HG03025 (cell line): ENCODE measurements around the gene SEC24B.
A peak's percentile ranks its signal among the peaks of the same experiment; 100 is the strongest.
"Not testable (repeated sequence)": the region's sequence is repeated elsewhere in the genome, so short reads cannot be mapped to it uniquely, and the experiment has no call there.

Source experiments
- ATAC-seq: cut with Tn5 transposase; IDR thresholded peaks from one replicate; pipeline ENCODE4 v1.9.1; 2021; ENCODE audit warnings: mild to moderate bottlenecking, moderate library complexity; ENCODE audit not compliant: unreplicated experiment, low FRiP score

SEC24B gene

GRCh38 chr4:109574443-109574850 is 140.8 kb downstream of the SEC24B start:
- ATAC-seq = no peak

GRCh38 chr4:109574931-109575804 is 141.6 kb downstream of the SEC24B start:
- no peak for ATAC-seq

DNA sequence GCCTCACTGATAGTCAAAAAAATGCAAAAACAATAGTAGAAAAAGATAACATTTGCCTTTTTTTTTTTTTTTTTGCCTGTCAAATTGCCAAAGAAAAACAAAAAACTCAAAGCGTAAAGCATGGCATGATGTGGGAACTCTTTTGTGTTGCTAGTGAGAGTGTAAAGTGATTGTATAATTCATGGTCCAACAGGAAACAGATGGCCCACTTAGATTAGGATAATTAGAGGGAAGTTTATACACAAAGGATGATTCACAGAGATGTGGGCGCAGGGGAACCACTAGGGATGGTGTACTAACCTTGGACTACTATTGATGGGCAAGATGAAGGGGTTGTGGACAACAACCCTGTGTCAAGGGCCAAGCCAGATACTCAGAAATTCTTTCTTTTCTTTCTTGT is 142.8 kb downstream of the SEC24B start:
- ATAC-seq = no peak

DNA sequence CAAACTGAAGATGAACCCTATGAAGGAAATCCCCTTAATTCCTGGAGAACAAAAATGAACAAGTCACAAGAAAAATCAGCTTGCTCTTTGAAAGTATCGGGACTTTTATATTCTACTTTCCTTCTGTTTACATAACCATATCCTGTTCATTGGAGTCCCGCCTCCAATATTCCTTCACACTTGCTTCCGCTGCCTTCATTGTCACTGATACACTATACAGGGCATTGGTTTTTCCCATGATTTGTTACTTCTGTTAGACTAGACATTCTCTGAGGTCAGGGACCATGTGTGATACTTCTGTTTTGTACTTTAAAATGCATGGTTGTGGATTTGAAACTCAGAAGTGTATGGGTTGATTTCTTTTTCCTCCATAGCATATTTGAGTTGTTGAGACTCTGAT is 145.2 kb downstream of the SEC24B start:
- no peak for ATAC-seq

DNA sequence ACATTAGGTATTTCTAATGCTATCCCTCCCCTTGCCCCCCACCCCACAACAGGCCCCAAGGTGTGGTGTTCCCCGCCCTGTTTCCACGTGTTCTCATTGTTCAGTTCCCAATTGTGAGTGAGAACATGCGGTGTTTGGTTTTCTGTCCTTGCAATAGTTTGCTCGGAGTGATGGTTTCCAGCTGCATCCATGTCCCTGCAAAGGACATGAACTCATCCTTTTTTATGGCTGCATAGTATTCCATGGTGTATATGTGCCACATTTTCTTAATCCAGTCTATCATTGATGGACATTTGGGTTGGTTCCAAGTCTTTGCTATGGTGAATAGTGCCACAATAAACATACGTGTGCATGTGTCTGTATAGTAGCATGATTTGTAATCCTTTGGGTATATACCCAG is 146.4 kb downstream of the SEC24B start:
- not testable (repeated sequence) for ATAC-seq

DNA sequence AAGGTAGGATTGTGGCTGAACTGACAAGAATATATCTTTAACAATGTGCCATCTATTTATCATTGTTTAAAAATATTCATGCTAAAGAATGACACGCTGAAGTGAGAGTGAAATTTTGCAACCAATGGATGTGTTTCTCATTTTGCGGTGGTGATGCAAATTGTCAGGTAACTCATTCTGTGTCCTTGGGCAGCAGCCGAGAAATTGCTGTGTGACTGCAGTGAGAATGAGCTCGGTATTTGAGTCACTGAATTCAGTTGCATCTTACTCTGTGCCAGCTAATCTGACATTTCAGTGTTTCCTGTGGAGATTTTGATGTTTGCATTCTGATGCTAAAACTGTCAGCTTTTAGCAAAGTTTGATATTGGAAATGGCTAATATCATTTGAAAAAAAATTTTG is 154.6 kb downstream of the SEC24B start:
- peak; percentile 94 for ATAC-seq

DNA sequence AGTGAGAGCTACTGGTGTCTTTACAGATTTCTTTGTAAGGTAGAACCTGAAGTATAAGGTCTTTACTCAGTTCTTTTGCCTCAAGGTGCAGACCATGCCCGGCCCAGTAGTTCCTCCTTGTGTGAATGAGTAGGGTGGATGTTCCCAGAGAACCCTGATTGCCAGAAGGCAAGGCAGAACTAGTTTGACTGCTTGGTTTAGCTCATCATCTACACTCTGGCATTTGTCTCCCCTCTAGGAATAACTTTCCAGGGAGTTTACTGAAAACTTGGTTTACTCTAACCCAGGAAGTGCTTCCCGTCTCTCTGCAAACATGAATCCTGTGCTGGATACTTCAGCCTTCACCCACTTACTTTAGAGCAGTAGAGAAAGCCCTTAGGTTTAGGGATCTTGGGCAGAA is 155.5 kb downstream of the SEC24B start:
- ATAC-seq = no peak

GRCh38 chr4:109589605-109590004 is 156.0 kb downstream of the SEC24B start:
- no peak for ATAC-seq
